Astrocyte (in vitro differentiated cells and primary cell): ENCODE results near the gene RASGRP2. TPM values are rescaled to one million over a fixed set of nuclear protein-coding genes. Genes with fewer than 3 reads are reported as not detected.

Experiments used
- DNase-seq: peaks from one replicate; pipeline ENCODE4 v3.0.0-alpha.2; 2010; ENCODE audit warnings: low read depth
- FAIRE-seq: peaks from 2 replicates; lab custom pipeline; 2011; peaks lifted over from hg19 to GRCh38; lab: Jason Lieb, UNC
- H2AFZ ChIP-seq: 2 replicates; pipeline ENCODE4 v1.6.0; 2012; ENCODE audit warnings: low read depth, low read length, inconsistent platforms
- H3K27ac ChIP-seq: 2 replicates; pipeline ENCODE4 v1.5.1; 2011; ENCODE audit warnings: low read depth, low read length, inconsistent platforms
- H3K27me3 ChIP-seq: 2 replicates; pipeline ENCODE4 v1.6.0; 2011; ENCODE audit warnings: low read length, inconsistent platforms; ENCODE audit not compliant: insufficient read depth
- H3K36me3 ChIP-seq: 2 replicates; pipeline ENCODE4 v1.5.1; 2011; ENCODE audit warnings: low read length, inconsistent platforms; ENCODE audit not compliant: insufficient read depth
- H3K4me1 ChIP-seq: 2 replicates; pipeline ENCODE4 v1.5.1; 2011; ENCODE audit warnings: low read length, inconsistent platforms; ENCODE audit not compliant: insufficient read depth
- H3K4me2 ChIP-seq: 2 replicates; pipeline ENCODE4 v1.6.0; 2012; ENCODE audit warnings: low read length, inconsistent platforms
- H3K4me3 ChIP-seq: 2 replicates; pipeline ENCODE4 v1.5.1; 2011; ENCODE audit warnings: low read depth, mild to moderate bottlenecking, low read length, inconsistent platforms; ENCODE audit not compliant: insufficient read depth
- H3K79me2 ChIP-seq: 2 replicates; pipeline ENCODE4 v1.6.0; 2012; ENCODE audit warnings: mild to moderate bottlenecking, low read length, inconsistent platforms; ENCODE audit not compliant: insufficient read depth
- H3K9ac ChIP-seq: 2 replicates; pipeline ENCODE4 v1.6.0; 2012; ENCODE audit warnings: mild to moderate bottlenecking, low read length, inconsistent platforms
- H3K9me3 ChIP-seq: 2 replicates; pipeline ENCODE4 v1.5.1; 2012; ENCODE audit warnings: low read depth, mild to moderate bottlenecking, low read length, inconsistent platforms; ENCODE audit not compliant: insufficient read depth
- H4K20me1 ChIP-seq: 2 replicates; pipeline ENCODE4 v1.6.0; 2012; ENCODE audit warnings: low read length, inconsistent platforms; ENCODE audit not compliant: insufficient read depth
- H3K27ac Mint-ChIP-seq: one replicate; pipeline ENCODE4 v1.8.0; 2021; ENCODE audit warnings: mild to moderate bottlenecking, mixed read lengths; ENCODE audit not compliant: unreplicated experiment
- H3K27me3 Mint-ChIP-seq: one replicate; pipeline ENCODE4 v1.8.0; 2021; ENCODE audit warnings: low read depth, mixed read lengths; ENCODE audit not compliant: unreplicated experiment
- H3K36me3 Mint-ChIP-seq: one replicate; pipeline ENCODE4 v1.8.0; 2021; ENCODE audit warnings: low read depth, mixed read lengths; ENCODE audit not compliant: unreplicated experiment
- H3K4me1 Mint-ChIP-seq: one replicate; pipeline ENCODE4 v1.8.0; 2021; ENCODE audit warnings: low read depth, mixed read lengths; ENCODE audit not compliant: unreplicated experiment
- H3K4me3 Mint-ChIP-seq: one replicate; pipeline ENCODE4 v1.8.0; 2021; ENCODE audit warnings: mild to moderate bottlenecking, moderate library complexity, mixed read lengths; ENCODE audit not compliant: unreplicated experiment
- H3K9me3 Mint-ChIP-seq: one replicate; pipeline ENCODE4 v1.8.0; 2021; ENCODE audit warnings: mild to moderate bottlenecking, mixed read lengths; ENCODE audit not compliant: unreplicated experiment
- CTCF ChIP-seq: IDR thresholded peaks from 2 replicates; pipeline ENCODE4 v1.5.1; 2011; ENCODE audit warnings: low read depth, mild to moderate bottlenecking, inconsistent platforms, low read length, moderate library complexity; ENCODE audit not compliant: insufficient read depth
- EZH2 ChIP-seq: IDR thresholded peaks from 2 replicates; pipeline ENCODE4 v1.6.1; 2012; ENCODE audit warnings: mild to moderate bottlenecking, low read length, inconsistent platforms; ENCODE audit not compliant: insufficient read depth
- total RNA-seq: library from RNA; stranded (reverse); gene quantifications from 2 replicates; pipeline ENCODE4 v1.2.1, GENCODE V29; 2021

The RASGRP2 gene
- total RNA-seq, 1 donor from 2014 or later: 3.9 TPM

GRCh38 chr11:64789331-64790204 lies 45.6 kb upstream of the RASGRP2 start:
- Histone ChIP-seq H3K9me3 (no peaks in the 10 kb centered on the region), H3K9ac (no peak overlapping the region), H2AFZ (no peak overlapping the region), H3K4me1 (no peaks in the 10 kb centered on the region), H3K27ac (no peak overlapping the region), H3K79me2 (no peaks in the 10 kb centered on the region), H3K4me2 (no peak overlapping the region), H3K27me3 (no peaks in the 10 kb centered on the region), H3K4me3 (no peak overlapping the region), H4K20me1 (no peaks in the 10 kb centered on the region), H3K36me3 (no peaks in the 10 kb centered on the region)
- no peak for TF ChIP-seq CTCF
- TF ChIP-seq EZH2: no peak
- Mint-ChIP-seq H3K9me3 (no peaks in the 10 kb centered on the region), H3K4me1 (no peaks in the 10 kb centered on the region), H3K27ac (no peak overlapping the region), H3K27me3 (no peaks in the 10 kb centered on the region), H3K36me3 (peaks cover 8% of the 10 kb centered on the region), H3K4me3 (no peak overlapping the region)
- no peak for DNase-seq
- FAIRE-seq: no peak

- no peak overlapping the region for H3K27ac Mint-ChIP-seq
- TF ChIP-seq EZH2 (no peak), CTCF (no peak)
- H3K4me3 Mint-ChIP-seq: no peak overlapping the region
- Histone ChIP-seq H3K4me2 (no peak overlapping the region), H3K9me3 (no peaks in the 10 kb centered on the region), H4K20me1 (no peaks in the 10 kb centered on the region), H3K79me2 (no peaks in the 10 kb centered on the region), H3K9ac (no peak overlapping the region), H3K27ac (no peak overlapping the region), H3K4me3 (no peak overlapping the region), H3K27me3 (no peaks in the 10 kb centered on the region), H2AFZ (no peak overlapping the region), H3K36me3 (no peaks in the 10 kb centered on the region), H3K4me1 (no peaks in the 10 kb centered on the region)
- peaks cover 8% of the 10 kb centered on the region for H3K36me3 Mint-ChIP-seq
- no peaks in the 10 kb centered on the region for H3K27me3 Mint-ChIP-seq
- no peaks in the 10 kb centered on the region for H3K4me1 Mint-ChIP-seq
- H3K9me3 Mint-ChIP-seq: no peaks in the 10 kb centered on the region
- no peak for FAIRE-seq
- no peak for DNase-seq
Measured at GRCh38 chr11:64788321-64789215, 44.6 kb upstream of the RASGRP2 start.
